Stimulated activated memory B cell treated with anti-CD40 and anti-IgM and Interleukin-4, amounts not matched to agents 10 μg/mL and 1 μg/mL and 100 μg/mL, for 72 hours (primary cell): ENCODE measurements around the gene BIVM.

Experiments
- ATAC-seq: fragments of 150-1000 bp; cut with Tn5 transposase; 2 replicates; pipeline ENCODE4 v1.10.0; 2021
- H3K27ac Mint-ChIP-seq: one replicate; pipeline ENCODE4 v1.8.0; 2022; ENCODE audit warnings: mild to moderate bottlenecking, mixed read lengths
- H3K27me3 Mint-ChIP-seq: one replicate; pipeline ENCODE4 v1.8.0; 2022; ENCODE audit warnings: mixed read lengths
- H3K36me3 Mint-ChIP-seq: one replicate; pipeline ENCODE4 v1.8.0; 2022; ENCODE audit warnings: mixed read lengths
- H3K4me1 Mint-ChIP-seq: one replicate; pipeline ENCODE4 v1.8.0; 2022; ENCODE audit warnings: mixed read lengths
- H3K4me3 Mint-ChIP-seq: one replicate; pipeline ENCODE4 v1.8.0; 2022; ENCODE audit warnings: mild to moderate bottlenecking, moderate library complexity, mixed read lengths
- H3K9me3 Mint-ChIP-seq: one replicate; pipeline ENCODE4 v1.8.0; 2022; ENCODE audit warnings: mixed read lengths

The BIVM gene

DNA sequence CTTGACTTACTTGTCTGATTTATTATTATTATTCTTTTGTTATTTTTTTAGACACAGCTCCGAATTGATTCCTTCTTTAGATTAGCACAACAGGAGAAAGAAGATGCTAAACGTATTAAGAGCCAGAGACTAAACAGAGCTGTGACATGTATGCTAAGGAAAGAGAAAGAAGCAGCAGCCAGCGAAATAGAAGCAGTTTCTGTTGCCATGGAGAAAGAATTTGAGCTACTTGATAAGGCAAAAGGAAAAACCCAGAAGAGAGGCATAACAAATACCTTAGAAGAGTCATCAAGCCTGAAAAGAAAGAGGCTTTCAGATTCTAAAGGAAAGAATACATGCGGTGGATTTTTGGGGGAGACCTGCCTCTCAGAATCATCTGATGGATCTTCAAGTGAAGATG, 76.3 kb downstream of the BIVM start:
- Mint-ChIP-seq H3K36me3 (peaks cover 52% of the 10 kb centered on the region), H3K4me3 (no peak overlapping the region), H3K9me3 (no peaks in the 10 kb centered on the region), H3K4me1 (peaks cover 14% of the 10 kb centered on the region), H3K27ac (no peak overlapping the region), H3K27me3 (no peaks in the 10 kb centered on the region)
- ATAC-seq: no peak

DNA sequence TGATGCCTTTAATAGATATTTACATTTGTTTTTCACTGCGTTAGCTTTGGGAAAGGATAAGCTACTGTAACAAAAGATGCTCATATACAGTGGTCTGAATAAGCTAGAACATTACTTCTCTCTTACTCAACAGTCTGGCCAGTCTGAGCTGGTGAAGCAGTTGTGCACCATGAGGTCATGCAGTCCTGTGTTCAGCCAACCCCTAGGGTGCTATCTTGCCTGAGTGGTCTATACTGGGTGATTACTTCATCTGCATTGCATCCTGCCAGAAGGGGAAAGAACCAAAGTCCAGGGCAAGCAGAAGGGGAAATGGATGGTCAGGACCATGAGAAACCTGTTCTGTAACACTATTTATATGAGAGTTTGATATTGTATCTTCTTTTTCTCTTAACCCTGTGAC, 78.4 kb downstream of the BIVM start:
- peaks cover 49% of the 10 kb centered on the region for H3K36me3 Mint-ChIP-seq
- H3K27me3 Mint-ChIP-seq: no peaks in the 10 kb centered on the region
- no peak overlapping the region for H3K27ac Mint-ChIP-seq
- H3K4me1 Mint-ChIP-seq: peaks cover 4% of the 10 kb centered on the region
- H3K4me3 Mint-ChIP-seq: no peak overlapping the region
- H3K9me3 Mint-ChIP-seq: no peaks in the 10 kb centered on the region
- no peak for ATAC-seq

DNA sequence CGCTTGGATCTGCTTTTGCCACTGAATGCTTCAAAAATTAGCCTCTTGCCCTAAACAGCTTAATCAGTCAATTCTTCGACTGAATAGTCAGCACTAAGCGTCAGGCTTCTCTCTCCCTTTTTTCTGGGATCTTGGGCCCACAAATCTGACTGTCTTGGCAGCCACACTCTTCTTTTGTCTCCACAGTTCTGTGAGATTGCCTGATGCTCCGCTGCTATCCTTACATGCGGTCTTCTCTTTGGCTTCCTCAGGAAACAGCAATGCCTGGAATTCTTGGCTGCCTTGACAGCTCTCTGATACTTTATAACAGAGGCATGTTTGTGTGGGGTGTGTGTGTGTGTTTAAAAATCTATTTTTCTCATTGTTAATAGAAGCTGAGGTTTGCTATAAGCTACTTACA, 79.6 kb downstream of the BIVM start:
- Mint-ChIP-seq H3K27me3 (no peaks in the 10 kb centered on the region), H3K27ac (no peak overlapping the region), H3K9me3 (no peaks in the 10 kb centered on the region), H3K4me1 (no peaks in the 10 kb centered on the region), H3K4me3 (no peak overlapping the region), H3K36me3 (peaks cover 49% of the 10 kb centered on the region)
- no peak for ATAC-seq

DNA sequence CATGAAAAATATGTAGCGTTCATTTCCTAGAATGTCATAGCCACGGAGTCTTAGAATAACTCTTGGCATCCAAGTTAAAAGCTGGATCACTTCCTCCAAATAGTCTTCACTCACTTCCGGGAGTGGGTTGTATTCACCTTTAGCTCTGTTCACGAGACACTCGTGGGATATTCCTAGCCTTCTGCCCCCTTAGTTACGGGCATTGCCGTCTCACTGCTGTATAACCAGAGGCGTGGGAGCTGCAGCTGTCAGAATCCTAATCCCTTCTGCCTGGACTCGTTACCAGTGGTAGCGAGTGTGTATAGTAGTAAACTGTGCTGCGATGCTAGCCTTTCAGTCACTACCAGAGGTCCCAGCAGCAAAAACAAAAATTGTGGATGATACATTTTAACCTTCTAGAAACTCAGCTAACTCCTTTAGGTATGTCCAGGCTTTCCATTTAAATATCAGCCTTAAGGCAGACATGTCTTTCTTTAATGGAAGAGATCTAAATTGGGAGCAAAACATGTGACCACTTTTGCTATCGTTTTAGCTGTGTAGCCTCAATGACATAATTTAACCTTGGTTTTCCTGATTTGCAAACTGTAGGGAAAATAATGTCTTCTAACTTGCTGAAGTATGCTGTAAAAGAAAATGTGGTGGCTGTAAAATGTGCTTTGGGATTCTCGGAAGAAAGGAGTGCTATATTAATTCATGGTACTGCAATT, 81.0 kb downstream of the BIVM start:
- H3K27ac Mint-ChIP-seq: no peak overlapping the region
- ATAC-seq: no peak

DNA sequence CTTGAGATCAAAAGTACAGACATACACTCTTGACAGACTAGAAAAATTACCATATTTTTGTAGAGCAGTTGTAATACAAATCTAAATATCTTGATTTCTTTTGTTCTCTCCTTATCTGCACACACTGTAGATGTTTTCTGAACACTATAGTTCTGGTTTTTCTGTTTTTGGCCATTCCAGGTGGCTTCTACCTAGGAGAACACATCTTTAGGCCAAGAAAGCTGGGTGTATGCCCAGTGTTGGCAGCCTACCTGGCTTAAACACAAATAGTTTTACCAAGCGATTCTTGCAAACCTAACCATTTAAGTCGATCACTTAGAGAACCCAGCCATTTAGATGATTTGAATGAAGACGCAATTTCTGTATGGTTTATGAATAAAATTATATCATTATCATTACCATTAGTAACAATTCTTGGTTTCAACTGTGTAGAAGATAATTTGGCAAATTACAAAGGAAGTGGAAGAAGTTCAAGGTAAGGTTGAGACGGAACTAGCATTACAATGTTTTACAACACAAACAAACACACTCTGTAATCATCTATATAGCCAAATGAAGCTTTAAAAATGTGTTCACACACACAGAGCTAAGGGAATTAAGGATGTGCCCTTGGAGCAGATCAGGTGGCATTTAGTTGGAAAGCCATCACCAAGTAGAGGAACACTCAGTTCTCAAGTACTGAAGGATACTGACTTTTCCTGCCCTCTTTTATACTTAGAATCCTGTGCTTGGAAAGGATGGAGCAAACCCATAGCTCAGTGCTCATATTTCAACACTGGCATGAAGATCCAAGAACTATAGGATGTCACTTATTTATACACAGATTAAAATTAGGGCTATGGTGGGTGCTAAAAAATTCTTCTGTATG, 83.1 kb downstream of the BIVM start:
- H3K9me3 Mint-ChIP-seq: no peaks in the 10 kb centered on the region
- no peak for ATAC-seq
- H3K27me3 Mint-ChIP-seq: no peaks in the 10 kb centered on the region
- no peaks in the 10 kb centered on the region for H3K4me1 Mint-ChIP-seq
- no peak overlapping the region for H3K4me3 Mint-ChIP-seq
- H3K36me3 Mint-ChIP-seq: peaks cover 31% of the 10 kb centered on the region
- no peak overlapping the region for H3K27ac Mint-ChIP-seq

More for the DNA sequence above, 81.0 kb downstream of the BIVM start:
- Mint-ChIP-seq H3K4me3 (no peak overlapping the region), H3K36me3 (peaks cover 50% of the 10 kb centered on the region), H3K27me3 (no peaks in the 10 kb centered on the region), H3K9me3 (no peaks in the 10 kb centered on the region), H3K4me1 (no peaks in the 10 kb centered on the region)
